ENCODE measurements around the gene NEDD4L. TPM values are rescaled to one million over a fixed set of nuclear protein-coding genes. Genes with fewer than 3 reads are reported as not detected.

The NEDD4L gene
- total RNA-seq, 1 donor from 2014 or later = 41.4 TPM

- Mint-ChIP-seq H3K4me3 (no peak overlapping the region), H3K36me3 (ENCODE audit: low read depth) (peaks cover 4% of the 10 kb centered on the region), H3K27me3 (ENCODE audit: low read depth) (no peaks in the 10 kb centered on the region), H3K9me3 (no peaks in the 10 kb centered on the region), H3K27ac (ENCODE audit: unreplicated experiment) (no peak overlapping the region), H3K4me1 (peaks cover 23% of the 10 kb centered on the region)
- no peak for DNase-seq (ENCODE audit: low read depth, low spot score)
- TF ChIP-seq, protein P1, sequence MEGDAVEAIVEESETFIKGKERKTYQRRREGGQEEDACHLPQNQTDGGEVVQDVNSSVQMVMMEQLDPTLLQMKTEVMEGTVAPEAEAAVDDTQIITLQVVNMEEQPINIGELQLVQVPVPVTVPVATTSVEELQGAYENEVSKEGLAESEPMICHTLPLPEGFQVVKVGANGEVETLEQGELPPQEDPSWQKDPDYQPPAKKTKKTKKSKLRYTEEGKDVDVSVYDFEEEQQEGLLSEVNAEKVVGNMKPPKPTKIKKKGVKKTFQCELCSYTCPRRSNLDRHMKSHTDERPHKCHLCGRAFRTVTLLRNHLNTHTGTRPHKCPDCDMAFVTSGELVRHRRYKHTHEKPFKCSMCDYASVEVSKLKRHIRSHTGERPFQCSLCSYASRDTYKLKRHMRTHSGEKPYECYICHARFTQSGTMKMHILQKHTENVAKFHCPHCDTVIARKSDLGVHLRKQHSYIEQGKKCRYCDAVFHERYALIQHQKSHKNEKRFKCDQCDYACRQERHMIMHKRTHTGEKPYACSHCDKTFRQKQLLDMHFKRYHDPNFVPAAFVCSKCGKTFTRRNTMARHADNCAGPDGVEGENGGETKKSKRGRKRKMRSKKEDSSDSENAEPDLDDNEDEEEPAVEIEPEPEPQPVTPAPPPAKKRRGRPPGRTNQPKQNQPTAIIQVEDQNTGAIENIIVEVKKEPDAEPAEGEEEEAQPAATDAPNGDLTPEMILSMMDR (conservative IDR thresholded peaks at IDR 0.05) = no peak
These were observed 300.1 kb downstream of the NEDD4L start for GRCh38 chr18:58344080-58344670.

GRCh38 chr18:58344861-58345463 is 300.9 kb downstream of the NEDD4L start:
- no peak overlapping the region for H3K4me3 Mint-ChIP-seq
- no peaks in the 10 kb centered on the region for H3K9me3 Mint-ChIP-seq
- TF ChIP-seq, protein P1 (conservative IDR thresholded peaks at IDR 0.05) = no peak
- H3K27me3 Mint-ChIP-seq (ENCODE audit: low read depth) = no peaks in the 10 kb centered on the region
- peaks cover 16% of the 10 kb centered on the region for H3K4me1 Mint-ChIP-seq
- peaks cover 7% of the 10 kb centered on the region for H3K36me3 Mint-ChIP-seq (ENCODE audit: low read depth)
- peak overlapping the region; percentile 31 for H3K27ac Mint-ChIP-seq (ENCODE audit: unreplicated experiment)
- peak; percentile 10 for DNase-seq (ENCODE audit: low read depth, low spot score)

GRCh38 chr18:58345875-58346274 is 301.8 kb downstream of the NEDD4L start:
- Mint-ChIP-seq H3K36me3 (ENCODE audit: low read depth) (peaks cover 7% of the 10 kb centered on the region), H3K4me1 (peaks cover 13% of the 10 kb centered on the region), H3K4me3 (no peak overlapping the region), H3K27me3 (ENCODE audit: low read depth) (no peaks in the 10 kb centered on the region), H3K27ac (ENCODE audit: unreplicated experiment) (no peak overlapping the region), H3K9me3 (no peaks in the 10 kb centered on the region)
- DNase-seq (ENCODE audit: low read depth, low spot score) = no peak
- TF ChIP-seq, protein P1 (conservative IDR thresholded peaks at IDR 0.05) = no peak

DNA sequence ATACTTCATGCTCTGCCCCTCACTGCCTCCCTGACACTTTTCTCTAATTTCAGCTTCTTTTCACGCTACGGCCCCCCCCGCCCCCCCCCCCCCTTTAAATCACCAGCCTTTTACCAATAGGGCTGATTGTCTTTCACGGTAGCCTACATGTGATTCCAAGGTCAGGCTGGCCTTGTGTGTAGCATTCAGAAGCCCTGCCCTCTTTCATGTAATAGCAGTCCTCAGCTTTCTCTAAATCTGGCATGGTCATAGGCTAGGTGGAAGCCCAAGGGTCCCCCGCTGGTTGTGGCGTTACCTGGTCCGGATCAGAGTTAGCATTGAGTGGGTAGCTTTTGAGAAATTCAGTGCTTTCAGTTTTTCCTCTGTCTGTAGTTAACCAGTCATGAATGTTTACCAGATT is 303.1 kb downstream of the NEDD4L start:
- Mint-ChIP-seq H3K9me3 (no peaks in the 10 kb centered on the region), H3K4me3 (no peak overlapping the region), H3K27ac (ENCODE audit: unreplicated experiment) (no peak overlapping the region), H3K36me3 (ENCODE audit: low read depth) (peaks cover 11% of the 10 kb centered on the region), H3K27me3 (ENCODE audit: low read depth) (no peaks in the 10 kb centered on the region), H3K4me1 (peaks cover 13% of the 10 kb centered on the region)
- DNase-seq (ENCODE audit: low read depth, low spot score) = no peak
- TF ChIP-seq, protein P1 (conservative IDR thresholded peaks at IDR 0.05) = no peak

- no peak for DNase-seq (ENCODE audit: low read depth, low spot score)
- H3K4me3 Mint-ChIP-seq = no peak overlapping the region
- H3K9me3 Mint-ChIP-seq = no peaks in the 10 kb centered on the region
- H3K4me1 Mint-ChIP-seq = peaks cover 13% of the 10 kb centered on the region
- TF ChIP-seq, protein P1 (conservative IDR thresholded peaks at IDR 0.05) = no peak
- no peaks in the 10 kb centered on the region for H3K27me3 Mint-ChIP-seq (ENCODE audit: low read depth)
- H3K36me3 Mint-ChIP-seq (ENCODE audit: low read depth) = peaks cover 11% of the 10 kb centered on the region
- H3K27ac Mint-ChIP-seq (ENCODE audit: unreplicated experiment) = no peak overlapping the region
These were observed 304.5 kb downstream of the NEDD4L start for GRCh38 chr18:58348517-58348916.
